ENCODE measurements around the gene ALDH9A1.

Gene ALDH9A1

GRCh38 chr1:165629848-165630628 lies 68.3 kb downstream of the ALDH9A1 start:
- peak overlapping the region; percentile 93 for H3K4me3 ChIP-seq (ENCODE audit: low read length)
- no peak for TF ChIP-seq ZNF274 (IDR thresholded peaks at IDR 0.05; ENCODE audit: low read depth, low read length)

- no peak for TF ChIP-seq ZNF274 (IDR thresholded peaks at IDR 0.05; ENCODE audit: low read depth, low read length)
These were observed 69.2 kb downstream of the ALDH9A1 start for GRCh38 chr1:165629151-165629550.

GRCh38 chr1:165628147-165628822 lies 70.1 kb downstream of the ALDH9A1 start:
- no peak for TF ChIP-seq ZNF274 (IDR thresholded peaks at IDR 0.05; ENCODE audit: low read depth, low read length)
- no peak overlapping the region for H3K4me3 ChIP-seq (ENCODE audit: low read length)

More at GRCh38 chr1:165629151-165629550, 69.2 kb downstream of the ALDH9A1 start:
- H3K4me3 ChIP-seq (ENCODE audit: low read length), result no peak overlapping the region

- H3K4me3 ChIP-seq (ENCODE audit: low read length), result no peak overlapping the region
- TF ChIP-seq ZNF274 (IDR thresholded peaks at IDR 0.05; ENCODE audit: low read depth, low read length), result no peak
These were observed 73.9 kb downstream of the ALDH9A1 start for GRCh38 chr1:165624441-165624840.

GRCh38 chr1:165623624-165624023 lies 74.7 kb downstream of the ALDH9A1 start:
- TF ChIP-seq ZNF274 (IDR thresholded peaks at IDR 0.05; ENCODE audit: low read depth, low read length), result no peak

GRCh38 chr1:165619647-165620151 lies 78.7 kb downstream of the ALDH9A1 start:
- H3K4me3 ChIP-seq (ENCODE audit: low read length), result no peak overlapping the region
- no peak for TF ChIP-seq ZNF274 (IDR thresholded peaks at IDR 0.05; ENCODE audit: low read depth, low read length)

More at GRCh38 chr1:165623624-165624023, 74.7 kb downstream of the ALDH9A1 start:
- no peak overlapping the region for H3K4me3 ChIP-seq (ENCODE audit: low read length)

- H3K4me3 ChIP-seq (ENCODE audit: low read length), result no peak overlapping the region
- no peak for TF ChIP-seq ZNF274 (IDR thresholded peaks at IDR 0.05; ENCODE audit: low read depth, low read length)
These were observed 81.3 kb downstream of the ALDH9A1 start for GRCh38 chr1:165616987-165617546.

GRCh38 chr1:165616054-165616612 lies 82.2 kb downstream of the ALDH9A1 start:
- H3K4me3 ChIP-seq (ENCODE audit: low read length), result no peak overlapping the region
- TF ChIP-seq ZNF274 (IDR thresholded peaks at IDR 0.05; ENCODE audit: low read depth, low read length), result no peak
